ENCODE measurements around the gene PWWP2A.
"Not testable (repeated sequence)": the region's sequence is repeated elsewhere in the genome, so short reads cannot be mapped to it uniquely, and the experiment has no call there.

PWWP2A gene, protein sequence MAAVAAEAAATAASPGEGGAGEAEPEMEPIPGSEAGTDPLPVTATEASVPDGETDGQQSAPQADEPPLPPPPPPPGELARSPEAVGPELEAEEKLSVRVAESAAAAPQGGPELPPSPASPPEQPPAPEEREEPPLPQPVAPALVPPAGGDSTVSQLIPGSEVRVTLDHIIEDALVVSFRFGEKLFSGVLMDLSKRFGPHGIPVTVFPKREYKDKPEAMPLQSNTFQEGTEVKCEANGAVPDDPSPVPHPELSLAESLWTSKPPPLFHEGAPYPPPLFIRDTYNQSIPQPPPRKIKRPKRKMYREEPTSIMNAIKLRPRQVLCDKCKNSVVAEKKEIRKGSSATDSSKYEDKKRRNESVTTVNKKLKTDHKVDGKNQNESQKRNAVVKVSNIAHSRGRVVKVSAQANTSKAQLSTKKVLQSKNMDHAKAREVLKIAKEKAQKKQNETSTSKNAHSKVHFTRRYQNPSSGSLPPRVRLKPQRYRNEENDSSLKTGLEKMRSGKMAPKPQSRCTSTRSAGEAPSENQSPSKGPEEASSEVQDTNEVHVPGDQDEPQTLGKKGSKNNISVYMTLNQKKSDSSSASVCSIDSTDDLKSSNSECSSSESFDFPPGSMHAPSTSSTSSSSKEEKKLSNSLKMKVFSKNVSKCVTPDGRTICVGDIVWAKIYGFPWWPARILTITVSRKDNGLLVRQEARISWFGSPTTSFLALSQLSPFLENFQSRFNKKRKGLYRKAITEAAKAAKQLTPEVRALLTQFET

DNA sequence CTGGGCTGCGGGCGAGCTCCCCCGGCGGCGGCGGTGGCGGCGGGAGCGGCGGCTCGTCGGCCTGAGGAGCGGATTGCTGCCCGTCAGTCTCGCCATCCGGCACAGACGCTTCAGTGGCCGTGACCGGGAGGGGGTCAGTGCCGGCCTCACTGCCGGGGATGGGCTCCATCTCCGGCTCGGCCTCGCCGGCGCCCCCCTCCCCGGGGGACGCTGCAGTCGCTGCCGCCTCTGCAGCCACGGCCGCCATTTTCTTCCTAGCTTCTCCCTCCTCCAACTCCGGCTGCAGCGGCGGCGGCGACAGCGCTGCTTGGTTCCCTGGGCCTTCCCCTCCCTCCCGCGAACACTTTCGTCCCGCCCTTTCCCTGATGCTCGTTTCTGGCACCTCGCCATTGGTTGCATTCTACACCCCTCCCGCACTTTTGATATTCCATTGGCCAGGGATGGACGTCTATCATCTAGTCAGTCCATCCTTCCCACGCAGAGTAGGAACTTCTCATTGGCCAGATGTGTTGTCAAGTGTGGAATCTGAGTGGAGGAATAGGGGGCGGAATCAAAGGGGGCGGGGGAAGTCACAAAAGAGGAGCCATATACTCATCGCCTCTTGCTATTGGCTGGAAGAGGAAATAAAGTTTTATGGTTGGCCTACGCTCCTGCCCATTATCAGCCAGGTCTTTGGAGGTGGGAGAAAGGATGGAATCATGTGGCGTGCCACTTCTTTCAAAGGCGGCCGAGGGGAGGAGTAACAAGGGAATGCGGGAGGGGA lies at the start of gene PWWP2A:
Gene PWWP2A, minus strand, starts transcription at position 309 of the 763 bp plus-strand sequence. Its CDS starts 62 bp downstream, at position 247.
- DNase-seq = peak; percentile 100

DNA sequence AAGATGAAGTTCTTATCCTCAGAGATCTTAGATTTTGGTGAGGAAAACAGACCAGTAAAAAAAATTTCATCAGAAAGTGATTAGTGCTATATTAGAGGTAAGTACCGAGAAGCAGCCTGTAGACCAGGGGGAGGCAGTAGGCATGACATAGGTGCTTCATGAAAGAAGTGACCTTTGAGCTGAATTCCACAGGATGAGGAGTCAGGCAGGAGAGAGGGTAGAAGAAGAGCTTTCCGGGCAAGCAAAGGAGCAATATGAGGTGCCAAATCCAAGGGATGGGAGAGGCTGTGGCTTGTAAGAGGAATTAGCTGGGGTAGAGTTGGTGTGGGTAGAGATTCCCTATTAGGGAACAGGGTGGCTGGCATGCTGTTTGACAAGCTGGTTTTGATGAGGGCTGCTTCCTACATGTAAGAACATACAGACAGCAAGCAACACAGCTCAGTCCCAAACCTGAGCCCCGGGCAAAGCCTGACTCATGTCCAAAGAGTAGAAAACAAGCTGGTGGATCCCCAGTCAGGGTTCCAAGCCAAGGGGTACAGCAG lies 48.4 kb upstream of the PWWP2A start:
- DNase-seq = no peak

DNA sequence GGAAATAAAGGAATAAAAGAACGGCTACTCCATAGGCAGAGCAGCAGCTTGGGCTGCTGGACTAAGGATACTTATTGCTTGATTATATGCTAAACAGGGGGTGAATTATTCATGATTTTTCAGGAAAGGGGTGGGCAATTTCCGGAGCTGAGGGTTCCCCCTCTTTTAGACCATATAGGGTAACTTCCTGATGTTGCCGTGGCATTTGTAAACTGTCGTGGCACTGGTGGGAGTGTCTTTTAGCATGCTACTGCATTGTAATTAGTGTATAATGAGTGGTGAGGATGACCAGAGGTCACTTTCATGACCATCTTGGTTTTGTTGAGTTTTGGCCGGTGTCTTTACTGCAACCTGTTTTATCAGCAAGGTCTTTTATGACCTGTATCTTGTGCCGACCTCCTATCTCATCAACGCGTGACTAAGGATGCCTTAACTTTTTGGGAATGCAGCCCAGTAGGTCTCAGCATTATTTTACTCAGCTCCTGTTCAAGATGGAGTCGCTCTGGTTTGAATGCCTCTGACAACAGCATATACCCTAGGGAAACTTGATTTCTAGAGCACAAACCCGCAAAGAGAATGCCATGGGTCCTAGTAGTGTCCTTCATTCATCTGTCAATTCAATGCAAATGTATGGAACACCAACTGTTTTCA lies 47.8 kb upstream of the PWWP2A start:
- DNase-seq = no peak

DNA sequence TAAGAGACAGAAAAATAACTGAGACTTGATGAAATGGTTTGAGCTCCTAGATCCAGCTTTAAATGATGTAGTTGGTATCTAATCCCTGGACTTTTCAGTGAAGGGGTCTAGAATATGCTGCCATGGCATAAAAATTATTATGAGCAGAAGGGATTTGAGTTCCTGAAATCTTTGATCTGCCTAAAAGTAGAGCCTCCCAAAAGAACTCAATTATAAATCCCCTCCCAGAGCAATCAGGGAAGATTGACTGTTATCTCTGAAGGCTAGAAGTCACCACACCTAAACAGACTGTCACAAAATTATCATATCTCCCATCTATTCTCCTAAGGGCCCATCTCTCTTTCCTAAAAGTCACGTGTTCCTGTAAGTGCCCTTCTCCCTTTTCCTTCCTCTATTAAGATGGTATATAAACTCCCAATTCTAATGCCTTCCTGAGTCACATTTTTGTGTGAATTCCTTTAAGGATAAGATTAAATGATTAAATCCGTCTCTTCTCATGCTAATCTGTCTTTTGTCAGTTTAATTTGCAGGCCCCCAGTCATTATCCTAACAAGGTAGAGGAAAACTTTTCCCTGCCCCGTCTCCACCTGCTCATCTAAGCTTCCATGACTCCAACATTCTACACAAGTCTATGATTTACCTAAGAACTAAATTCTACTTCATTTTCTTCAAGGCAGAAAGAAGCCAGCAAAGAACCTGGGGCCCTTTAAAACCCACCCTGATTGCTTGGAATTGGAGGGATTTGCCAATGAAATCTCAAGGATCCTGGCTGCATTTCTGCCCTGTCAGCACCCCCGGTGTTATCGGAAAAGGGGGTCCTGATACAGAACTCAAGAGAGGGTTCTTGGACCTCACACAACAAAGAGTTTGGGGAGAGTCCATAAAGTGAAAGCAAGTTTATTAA lies 47.1 kb upstream of the PWWP2A start:
- DNase-seq = no peak

DNA sequence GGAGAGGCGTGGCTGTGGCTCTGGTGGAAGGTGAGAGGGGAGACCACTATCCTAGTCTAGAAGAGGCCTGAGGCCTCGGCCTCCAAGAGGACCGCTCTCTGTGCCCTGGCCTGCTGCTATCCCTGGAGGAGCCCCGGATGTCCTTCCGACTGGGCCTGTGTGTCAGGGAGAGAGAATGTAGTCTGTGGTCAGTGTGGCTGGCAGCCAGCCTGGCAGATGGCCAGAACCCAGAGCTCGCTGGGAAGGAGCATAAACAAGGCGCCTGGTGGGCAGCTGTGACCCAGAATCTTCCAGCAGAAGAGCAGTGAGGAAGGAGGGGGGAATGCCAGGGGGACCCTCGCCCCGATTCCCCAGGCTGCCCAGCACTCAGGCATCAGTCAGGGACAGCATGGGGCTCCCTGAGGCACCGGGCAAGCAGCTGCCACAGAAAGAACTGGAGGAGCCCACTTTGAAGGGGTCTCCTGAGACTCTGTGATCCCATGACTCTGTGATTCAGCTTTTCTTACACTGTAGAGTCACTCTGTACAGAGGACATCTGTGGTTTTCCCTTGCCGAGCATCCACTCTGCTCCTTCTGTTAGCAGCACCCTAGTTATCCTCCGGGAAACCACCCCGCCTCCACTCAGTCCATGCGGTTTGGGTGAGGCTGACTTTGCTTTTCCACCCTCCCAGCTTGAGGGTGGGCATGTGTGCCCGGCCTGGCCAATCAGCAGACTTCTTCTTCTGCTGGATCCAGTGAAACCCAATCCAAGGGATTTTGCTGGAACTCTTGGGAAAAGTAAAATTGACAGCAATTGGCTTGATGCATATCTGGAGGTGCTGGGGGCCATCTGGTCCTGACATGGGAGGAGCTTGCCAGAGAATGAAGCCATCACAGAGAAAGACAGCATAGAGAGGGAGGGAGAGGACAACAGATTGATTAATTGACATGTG lies 46.2 kb upstream of the PWWP2A start:
- DNase-seq = no peak

DNA sequence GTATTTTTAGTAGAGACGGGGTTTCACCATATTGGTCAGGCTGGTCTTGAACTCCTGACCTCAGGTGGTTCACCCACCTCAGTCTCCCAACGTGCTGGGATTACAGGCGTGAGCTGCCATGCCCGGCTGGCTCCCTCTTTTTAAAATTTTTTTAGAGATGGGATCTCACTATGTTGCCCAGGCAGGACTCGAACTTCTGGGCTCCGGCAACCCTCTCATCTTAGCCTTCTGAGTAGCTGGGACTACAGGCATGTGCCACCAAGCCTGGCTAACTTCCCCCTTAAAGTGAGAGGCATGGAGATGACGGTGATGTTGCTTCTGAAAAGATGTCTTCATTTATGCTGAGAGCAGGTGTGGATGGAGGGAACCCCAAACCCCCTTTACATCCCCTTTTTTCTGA lies 43.7 kb upstream of the PWWP2A start:
- DNase-seq = no peak

DNA sequence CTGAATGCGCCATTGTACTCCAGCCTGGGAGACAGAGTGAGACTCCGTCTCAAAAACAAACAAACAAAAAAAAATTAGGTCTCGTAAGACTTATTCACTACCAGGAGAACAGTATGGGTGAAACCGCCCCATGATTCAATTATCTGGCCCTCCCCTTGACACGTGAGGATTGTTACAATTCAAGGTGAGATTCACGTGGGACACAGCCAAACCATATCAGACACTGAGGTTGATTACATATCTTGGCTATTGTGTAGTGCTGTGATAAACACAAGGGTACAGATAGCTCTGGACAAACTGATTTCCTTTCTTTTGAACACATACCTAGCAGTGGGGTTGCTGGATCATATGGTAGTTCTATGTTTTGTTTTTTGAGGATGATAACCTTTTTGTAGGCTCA lies 42.4 kb upstream of the PWWP2A start:
- DNase-seq = no peak

DNA sequence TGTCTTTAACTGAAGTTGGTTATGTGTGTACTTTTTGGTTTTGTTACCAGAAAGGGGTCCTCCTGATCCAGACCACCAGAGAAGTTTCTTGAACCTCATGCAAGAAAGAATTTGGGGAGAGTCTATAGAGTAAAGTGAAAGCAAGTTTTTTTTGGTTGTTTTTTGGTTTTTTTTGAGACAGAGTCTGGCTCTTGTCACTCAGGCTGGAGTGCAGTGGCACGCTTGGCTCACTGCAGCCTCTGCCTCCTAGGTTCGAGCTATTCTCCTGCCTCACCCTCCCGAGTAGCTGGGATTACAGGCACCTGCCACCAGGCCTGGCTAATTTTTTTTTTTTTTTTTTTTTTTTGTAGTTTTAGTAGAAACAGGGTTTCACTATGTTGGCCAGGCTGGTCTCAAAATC lies 41.6 kb upstream of the PWWP2A start:
- DNase-seq = not testable (repeated sequence)

DNA sequence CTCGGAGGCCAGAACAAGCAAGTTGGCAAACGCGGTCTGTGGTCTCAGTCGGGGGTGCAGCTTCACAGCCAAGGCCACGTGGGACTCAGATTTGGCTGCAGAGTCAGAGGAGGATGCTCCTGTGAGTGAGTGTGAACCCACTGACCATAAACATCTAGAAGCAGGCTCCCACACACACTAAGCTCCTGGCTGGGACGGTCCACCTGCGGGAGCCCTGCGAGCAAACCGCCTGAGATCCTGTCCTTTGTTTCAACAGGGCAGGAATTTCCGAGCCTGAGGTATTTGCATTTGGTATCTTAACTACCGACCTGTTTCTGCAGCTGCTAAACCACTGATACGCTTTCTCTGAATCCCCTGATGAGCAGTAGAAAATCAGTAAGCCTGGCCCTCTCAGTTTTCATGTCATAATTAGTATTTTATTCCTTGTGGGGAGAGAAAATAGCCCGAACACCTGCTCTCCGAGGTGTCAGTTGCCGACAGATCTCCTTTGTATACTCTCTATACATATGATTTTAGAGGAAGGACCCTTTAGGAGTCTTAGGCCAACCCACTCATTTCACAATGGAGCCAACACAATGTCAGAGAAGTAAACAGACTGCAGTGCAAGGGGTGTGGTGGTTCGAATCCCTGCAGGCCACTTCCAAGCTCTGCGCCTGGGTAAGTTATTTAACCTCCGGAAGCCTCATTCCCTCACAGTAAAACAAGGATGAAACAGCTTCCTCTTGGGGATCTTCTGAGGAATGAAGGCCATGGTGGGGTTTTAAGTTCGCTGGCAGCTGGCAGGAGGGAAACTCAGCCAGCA lies 40.9 kb upstream of the PWWP2A start:
- DNase-seq = no peak

DNA sequence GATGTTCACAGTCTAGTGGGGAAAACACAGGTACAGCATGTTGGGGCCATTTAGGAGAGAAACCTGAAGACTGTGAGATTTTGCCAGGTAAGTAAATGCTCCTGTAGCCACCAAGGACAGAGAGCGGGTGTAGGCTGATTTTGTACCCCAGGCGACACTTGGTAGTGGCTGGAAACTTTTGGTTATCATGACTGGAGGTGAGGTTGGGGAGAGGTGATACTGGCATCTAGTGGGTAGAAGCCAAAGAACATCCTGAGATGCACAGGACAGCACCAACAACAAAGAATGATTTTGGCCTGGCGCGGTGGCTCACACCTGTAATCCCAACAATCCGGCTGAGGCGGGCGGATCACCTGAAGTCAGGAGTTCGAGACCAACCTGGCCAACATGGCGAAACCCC lies 38.8 kb upstream of the PWWP2A start:
- DNase-seq = no peak

DNA sequence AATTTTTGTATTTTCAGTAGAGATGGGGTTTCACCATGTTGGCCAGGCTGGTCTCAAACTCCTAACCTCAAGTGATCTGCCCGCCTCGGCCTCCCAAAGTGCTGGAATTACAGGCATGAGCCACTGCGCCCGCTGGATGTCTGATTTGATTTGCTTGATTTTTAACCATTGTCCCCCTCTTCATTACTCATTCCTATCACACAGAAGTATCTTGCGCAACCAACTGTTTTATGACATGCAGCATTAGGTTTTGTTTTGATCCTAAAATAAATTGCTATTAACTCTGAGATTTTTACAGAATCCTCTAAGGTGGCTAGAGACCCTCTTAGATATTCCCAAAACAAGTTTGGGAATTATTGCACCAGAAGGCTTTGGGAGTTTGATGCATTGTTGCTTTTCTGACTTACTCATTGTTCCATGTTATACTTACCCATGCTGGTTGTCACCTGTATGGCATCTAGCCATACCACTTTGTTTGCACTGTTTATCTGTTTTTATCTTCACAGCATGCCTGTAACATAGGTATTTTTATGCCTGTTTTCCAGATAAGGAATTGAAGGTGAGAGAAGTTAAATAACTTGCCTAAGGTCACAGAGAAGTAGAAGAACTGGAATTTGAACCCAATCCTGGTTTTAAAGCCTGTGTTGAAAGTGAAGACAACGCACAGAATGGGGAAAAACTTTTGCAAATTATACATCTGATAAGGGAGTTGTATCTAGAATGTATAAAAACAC lies 35.9 kb upstream of the PWWP2A start:
- DNase-seq = no peak

DNA sequence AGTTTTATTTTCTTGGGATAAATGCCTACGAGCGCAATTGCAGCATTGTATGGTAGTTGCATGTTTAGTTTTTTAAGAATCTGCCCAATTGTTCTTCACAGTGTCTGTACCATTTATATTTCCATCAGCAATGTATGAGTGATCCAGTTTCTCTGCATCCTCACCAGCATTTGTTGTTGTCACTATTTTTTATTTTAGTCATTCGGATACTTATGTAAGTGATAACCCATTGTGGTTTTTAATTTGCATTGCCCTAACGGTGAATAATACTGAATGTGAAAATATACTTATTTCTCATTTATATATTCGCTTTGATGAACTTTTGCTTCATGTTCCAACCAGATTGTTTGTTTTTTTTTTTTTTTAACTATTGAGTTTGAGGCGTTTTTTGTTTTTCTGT lies 33.7 kb upstream of the PWWP2A start:
- no peak for DNase-seq

DNA sequence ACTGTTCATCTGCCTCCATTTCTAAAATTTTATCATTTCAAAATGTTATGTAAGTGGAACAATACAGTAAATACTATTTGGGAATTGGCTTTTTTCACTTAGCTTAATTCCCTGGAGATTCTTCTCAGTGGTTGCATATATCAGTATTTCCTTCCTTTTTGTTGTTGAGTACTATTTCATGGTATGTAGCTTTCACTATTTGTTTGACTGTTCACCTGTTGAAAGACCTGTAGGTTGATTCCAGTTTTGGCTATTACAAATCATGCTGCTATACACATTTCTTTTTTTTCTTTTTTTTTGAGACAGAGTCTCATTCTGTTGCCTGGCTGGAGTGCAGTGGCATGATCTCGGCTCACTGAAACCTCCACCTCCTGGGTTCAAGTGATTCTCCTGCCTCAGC lies 33.0 kb upstream of the PWWP2A start:
- no peak for DNase-seq

DNA sequence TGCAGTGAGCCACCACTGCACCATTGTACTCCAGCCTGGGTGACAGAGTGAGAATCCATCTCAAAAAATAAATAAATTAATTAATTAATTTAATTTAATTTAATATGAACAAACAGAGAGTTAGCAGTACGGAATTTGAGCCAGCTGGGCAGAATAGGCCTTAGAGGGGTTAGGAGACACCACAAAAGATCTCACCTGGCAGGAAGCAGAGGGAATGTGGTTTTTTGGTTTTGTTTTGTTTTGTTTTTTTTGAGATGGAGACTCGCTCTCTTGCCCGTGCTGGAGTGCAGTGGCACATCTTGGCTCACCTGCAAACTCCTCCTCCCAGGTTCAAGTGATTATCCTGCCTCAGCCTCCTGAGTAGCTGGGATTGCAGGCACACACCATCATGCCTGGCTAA lies 31.8 kb upstream of the PWWP2A start:
- DNase-seq = no peak

DNA sequence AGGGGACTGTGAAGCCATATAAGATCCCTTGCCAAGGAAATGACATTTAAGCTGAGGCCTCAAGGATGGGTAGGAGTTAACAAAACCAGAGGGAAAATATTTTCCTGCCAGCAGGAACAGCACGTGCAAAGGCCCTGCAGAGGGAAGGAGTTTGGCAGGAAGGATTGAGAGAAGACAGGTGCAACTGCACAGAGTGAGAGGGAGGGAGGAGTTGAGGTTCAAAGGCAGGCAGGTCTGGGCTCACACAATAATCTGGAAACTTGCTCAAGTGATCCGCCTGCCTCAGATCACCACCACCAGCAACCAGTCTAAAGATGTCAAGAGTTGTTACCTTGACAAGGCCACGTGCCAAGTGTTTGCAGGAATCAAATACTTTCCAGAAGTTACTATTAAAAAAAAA lies 31.1 kb upstream of the PWWP2A start:
- DNase-seq = no peak

DNA sequence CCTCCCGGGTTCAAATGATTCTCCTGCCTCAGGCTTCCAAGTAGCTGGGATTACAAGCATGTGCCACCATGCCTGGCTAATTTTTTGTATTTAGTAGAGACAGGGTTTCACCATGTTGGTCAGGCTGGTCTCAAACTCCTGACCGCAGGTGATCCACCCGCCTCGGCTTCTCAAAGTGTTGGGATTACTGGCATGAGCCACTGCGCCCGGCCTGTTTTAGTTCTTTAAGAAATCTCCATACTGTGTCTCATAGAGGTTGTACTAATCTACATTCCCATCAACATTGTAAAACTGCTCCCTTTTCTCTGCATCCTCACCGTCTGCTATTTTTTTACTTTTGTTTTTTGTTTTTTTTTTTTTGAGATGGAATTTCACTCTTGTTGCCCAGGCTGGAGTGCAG lies 25.2 kb upstream of the PWWP2A start:
- not testable (repeated sequence) for DNase-seq

DNA sequence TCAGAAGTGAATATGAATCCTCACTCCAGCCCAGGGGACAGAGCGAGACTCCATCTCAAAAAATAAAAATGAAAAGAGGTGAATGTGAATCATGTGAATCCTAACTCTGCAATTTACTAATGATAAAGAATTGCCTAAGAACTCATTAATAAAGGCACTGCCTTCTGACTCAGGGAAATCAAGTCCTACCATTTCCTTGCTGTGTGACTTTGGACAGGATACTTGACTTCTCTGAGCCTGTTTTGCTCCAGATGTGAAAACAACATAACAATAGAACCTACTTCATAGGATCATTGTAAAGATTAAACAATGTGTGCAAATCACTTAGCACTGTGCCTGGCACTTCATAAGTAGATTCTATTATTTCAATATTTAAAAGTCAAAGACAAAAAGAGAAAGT lies 15.1 kb upstream of the PWWP2A start:
- DNase-seq = no peak

DNA sequence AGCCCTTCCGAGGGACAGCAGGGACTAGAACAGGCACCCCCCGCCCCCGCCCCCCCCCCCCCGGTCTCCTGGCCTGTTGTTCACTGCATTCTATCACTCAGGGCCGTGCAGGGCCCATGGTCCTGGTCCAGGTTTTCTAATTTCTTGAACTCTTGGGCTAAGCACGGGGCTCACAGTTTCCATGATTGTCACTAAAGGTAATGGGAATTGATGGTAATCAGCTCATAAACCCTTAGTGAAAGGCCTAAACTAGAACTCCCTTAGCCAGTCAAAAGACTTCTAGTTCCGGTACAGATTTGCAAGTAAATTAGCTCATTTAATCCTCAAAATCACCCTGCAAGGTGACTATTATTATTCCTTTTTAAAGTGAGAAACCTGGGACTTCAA lies 14.7 kb upstream of the PWWP2A start:
- no peak for DNase-seq
